Endothelial cell (in vitro differentiated cells): ENCODE measurements around the gene GPC5. TPM values are rescaled to one million over a fixed set of nuclear protein-coding genes. Genes with fewer than 3 reads are reported as not detected.

ENCODE experiments used
- DNase-seq: peaks from one replicate; pipeline ENCODE4 v3.0.0; 2021; ENCODE audit warnings: low spot score
- H3K27ac Mint-ChIP-seq: one replicate; pipeline ENCODE4 v1.8.0; 2021; ENCODE audit warnings: mixed read lengths, inconsistent platforms; ENCODE audit not compliant: unreplicated experiment
- H3K27me3 Mint-ChIP-seq: one replicate; pipeline ENCODE4 v1.8.0; 2021; ENCODE audit warnings: mild to moderate bottlenecking, moderate library complexity, mixed read lengths, inconsistent platforms; ENCODE audit not compliant: unreplicated experiment
- H3K36me3 Mint-ChIP-seq: one replicate; pipeline ENCODE4 v1.8.0; 2021; ENCODE audit warnings: mild to moderate bottlenecking, low read depth, mixed read lengths, inconsistent platforms; ENCODE audit not compliant: unreplicated experiment
- H3K4me1 Mint-ChIP-seq: one replicate; pipeline ENCODE4 v1.8.0; 2021; ENCODE audit warnings: mild to moderate bottlenecking, mixed read lengths, inconsistent platforms; ENCODE audit not compliant: unreplicated experiment
- H3K4me3 Mint-ChIP-seq: one replicate; pipeline ENCODE4 v1.8.0; 2021; ENCODE audit warnings: mild to moderate bottlenecking, mixed read lengths, inconsistent platforms; ENCODE audit not compliant: unreplicated experiment
- H3K9me3 Mint-ChIP-seq: one replicate; pipeline ENCODE4 v1.8.0; 2021; ENCODE audit warnings: mixed read lengths, inconsistent platforms; ENCODE audit not compliant: unreplicated experiment
- CTCF ChIP-seq: fragments of 200-600 bp; sonication (generic); IDR thresholded peaks from one replicate; pipeline ENCODE4 v1.5.0; 2021; ENCODE audit warnings: antibody characterized with exemption; ENCODE audit not compliant: unreplicated experiment
- total RNA-seq: library from RNA; stranded (reverse); fragmentation: NEBNext Ultra II Directional; extraction: Animal tissue kit (Norgen Biotek cat#: 25700); gene quantifications from one replicate; pipeline ENCODE4 v1.2.1, GENCODE V29; 2021; ENCODE audit not compliant: unreplicated experiment

GPC5 gene
- total RNA-seq, 1 donor from 2014 or later = not detected

DNA sequence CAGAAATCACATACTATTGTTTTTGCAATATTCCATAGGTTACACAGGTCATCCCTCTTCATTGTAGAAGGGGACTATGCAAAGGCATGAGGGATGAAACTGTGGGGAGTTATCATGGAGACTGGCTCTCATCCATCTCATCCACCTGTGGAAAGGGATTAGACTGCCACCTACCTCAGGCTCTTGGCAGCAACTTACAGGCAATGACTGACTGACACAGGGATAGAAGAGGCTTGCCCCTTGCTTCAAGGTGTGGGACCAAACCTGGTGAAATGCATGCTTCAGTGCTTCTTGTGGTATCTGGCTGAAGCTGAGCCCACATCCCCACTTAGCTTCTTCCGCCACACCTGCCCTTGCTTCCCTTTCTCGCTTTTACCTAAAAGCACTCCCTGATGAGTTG is 341.3 kb downstream of the GPC5 start:
- H3K36me3 Mint-ChIP-seq = no peaks in the 10 kb centered on the region
- no peak overlapping the region for H3K4me3 Mint-ChIP-seq
- TF ChIP-seq CTCF = no peak
- no peak for DNase-seq
- no peak overlapping the region for H3K27ac Mint-ChIP-seq
- H3K4me1 Mint-ChIP-seq = no peaks in the 10 kb centered on the region
- H3K27me3 Mint-ChIP-seq = no peaks in the 10 kb centered on the region
- no peaks in the 10 kb centered on the region for H3K9me3 Mint-ChIP-seq

- H3K27ac Mint-ChIP-seq = no peak overlapping the region
- no peaks in the 10 kb centered on the region for H3K27me3 Mint-ChIP-seq
- DNase-seq = no peak
- H3K36me3 Mint-ChIP-seq = no peaks in the 10 kb centered on the region
- H3K9me3 Mint-ChIP-seq = no peaks in the 10 kb centered on the region
- H3K4me3 Mint-ChIP-seq = no peak overlapping the region
- TF ChIP-seq CTCF = no peak
- no peaks in the 10 kb centered on the region for H3K4me1 Mint-ChIP-seq
Measured at GRCh38 chr13:91740756-91741155, 342.3 kb downstream of the GPC5 start.

- Mint-ChIP-seq H3K9me3 (no peaks in the 10 kb centered on the region), H3K4me3 (no peak overlapping the region), H3K27ac (no peak overlapping the region), H3K36me3 (no peaks in the 10 kb centered on the region), H3K4me1 (no peaks in the 10 kb centered on the region), H3K27me3 (no peaks in the 10 kb centered on the region)
- no peak for TF ChIP-seq CTCF
- no peak for DNase-seq
Measured at GRCh38 chr13:91741925-91742324, 343.5 kb downstream of the GPC5 start.

DNA sequence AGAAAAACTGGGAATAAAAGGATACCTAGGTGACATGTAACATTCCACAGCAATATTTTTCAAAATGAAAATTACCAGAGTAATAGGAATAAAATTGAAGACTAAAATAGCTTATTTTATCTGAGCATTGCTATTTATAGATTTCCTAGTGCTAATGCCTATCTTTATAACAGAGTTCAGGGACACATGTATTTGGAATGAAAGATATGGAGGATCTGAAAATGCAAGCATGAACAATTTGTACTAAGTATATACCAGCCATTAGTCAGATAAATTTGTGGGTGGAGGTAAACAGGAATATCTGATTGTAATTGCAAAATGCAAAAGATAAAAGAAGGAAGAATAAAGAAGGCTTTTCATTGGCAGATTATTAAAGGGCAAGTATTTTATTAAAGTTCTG is 345.9 kb downstream of the GPC5 start:
- no peak for TF ChIP-seq CTCF
- no peaks in the 10 kb centered on the region for H3K27me3 Mint-ChIP-seq
- H3K27ac Mint-ChIP-seq = no peak overlapping the region
- H3K36me3 Mint-ChIP-seq = no peaks in the 10 kb centered on the region
- H3K4me1 Mint-ChIP-seq = no peaks in the 10 kb centered on the region
- no peaks in the 10 kb centered on the region for H3K9me3 Mint-ChIP-seq
- no peak for DNase-seq
- no peak overlapping the region for H3K4me3 Mint-ChIP-seq

GRCh38 chr13:91745967-91746366 is 347.5 kb downstream of the GPC5 start:
- Mint-ChIP-seq H3K27ac (no peak overlapping the region), H3K27me3 (no peaks in the 10 kb centered on the region), H3K36me3 (no peaks in the 10 kb centered on the region), H3K9me3 (no peaks in the 10 kb centered on the region), H3K4me3 (no peak overlapping the region), H3K4me1 (no peaks in the 10 kb centered on the region)
- TF ChIP-seq CTCF = no peak
- DNase-seq = no peak
